ENCODE results near the gene NRXN2. TPM values are rescaled to one million over a fixed set of nuclear protein-coding genes. Genes with fewer than 3 reads are reported as not detected.
A peak's percentile ranks its signal among the peaks of the same experiment; 100 is the strongest.

NRXN2 gene
- total and polyA plus RNA-seq, 4 donors, result 0.17 to 2.8 (median 1.4) TPM

GRCh38 chr11:64591257-64592233 is 131.5 kb downstream of the NRXN2 start:
- 83% methylated on average over 36 of the region's 36 CpGs for WGBS
- Histone ChIP-seq H3K9ac (ENCODE audit: low read depth in 1 of 2, low read length in 2 of 2) (no peak overlapping the region), H3K4me3 (ENCODE audit: low read depth in 1 of 3, low read length in 3 of 3) (no peak overlapping the region), H3K36me3 (ENCODE audit: control insufficient read depth in 4 of 4, insufficient read depth in 3 of 4, low read depth in 1 of 4, low read length in 3 of 4) (no peaks in the 10 kb centered on the region), H3K9me3 (ENCODE audit: control insufficient read depth in 4 of 4, low read length in 3 of 4) (peaks cover 0 to 4% (median 2%) of the 10 kb centered on the region in 4 donors), H3K27ac (ENCODE audit: low read depth in 1 of 2, low read length in 2 of 2) (no peak overlapping the region), H3K4me1 (ENCODE audit: control insufficient read depth in 4 of 4, insufficient read depth in 4 of 4, low read length in 3 of 4) (no peaks in the 10 kb centered on the region), H3K27me3 (ENCODE audit: control insufficient read depth in 4 of 4, insufficient read depth in 4 of 4, low read length in 3 of 4) (no peaks in the 10 kb centered on the region)
- TF ChIP-seq ATF3 (IDR thresholded peaks at IDR 0.05), result no peak
- TF ChIP-seq FOXA1 (IDR thresholded peaks at IDR 0.05), result no peak
- no peak for TF ChIP-seq NR2F2 (IDR thresholded peaks at IDR 0.05)
- TF ChIP-seq TAF1 (conservative IDR thresholded peaks at IDR 0.05), result no peak
- DNase-seq (ENCODE audit: low spot score), result no peak

- Histone ChIP-seq H3K9ac (ENCODE audit: low read depth in 1 of 2, low read length in 2 of 2) (no peak within 1 kb of the TSS), H3K4me3 (ENCODE audit: low read depth in 1 of 3, low read length in 3 of 3) (no peak within 1 kb of the TSS), H3K4me1 (ENCODE audit: control insufficient read depth in 4 of 4, insufficient read depth in 4 of 4, low read length in 3 of 4) (no peaks in the 10 kb centered on the region), H3K36me3 (ENCODE audit: control insufficient read depth in 4 of 4, insufficient read depth in 3 of 4, low read depth in 1 of 4, low read length in 3 of 4) (no peaks in the 10 kb centered on the region), H3K27ac (ENCODE audit: low read depth in 1 of 2, low read length in 2 of 2) (no peak within 1 kb of the TSS), H3K27me3 (ENCODE audit: control insufficient read depth in 4 of 4, insufficient read depth in 4 of 4, low read length in 3 of 4) (no peaks in the 10 kb centered on the region), H3K9me3 (ENCODE audit: control insufficient read depth in 4 of 4, low read length in 3 of 4) (peaks cover 0 to 4% (median under 1%) of the 10 kb centered on the region in 4 donors)
- TF ChIP-seq JUND (IDR thresholded peaks at IDR 0.05) (no peak), HNF4A (conservative IDR thresholded peaks at IDR 0.05) (peak in 1 of 2 donors; percentile 25), MAX (IDR thresholded peaks at IDR 0.05) (no peak), TAF1 (conservative IDR thresholded peaks at IDR 0.05) (no peak), FOXA1 (IDR thresholded peaks at IDR 0.05) (no peak), GABPA (IDR thresholded peaks at IDR 0.05 in 1 of 2, conservative IDR thresholded peaks at IDR 0.05 in 1 of 2) (no peak), SP1 (IDR thresholded peaks at IDR 0.05) (no peak), CTCF (IDR thresholded peaks at IDR 0.05; ENCODE audit: low read depth, low read length, missing input control) (no peak)
- DNase-seq (ENCODE audit: low spot score), result no peak
- WGBS, result 61% methylated on average over 14 of the region's 14 CpGs
Observed at GRCh38 chr11:64590763-64591221, 132.2 kb downstream of the NRXN2 start, which contains the start of gene SLC22A12. TSS of gene SLC22A12 (plus strand) at chr11:64591220. CDS start at chr11:64591557, 337 bp downstream.

GRCh38 chr11:64588701-64589100 is 134.3 kb downstream of the NRXN2 start:
- no peak for DNase-seq (ENCODE audit: low spot score)
- Histone ChIP-seq H3K36me3 (ENCODE audit: control insufficient read depth in 4 of 4, insufficient read depth in 3 of 4, low read depth in 1 of 4, low read length in 3 of 4) (no peaks in the 10 kb centered on the region), H3K4me1 (ENCODE audit: control insufficient read depth in 4 of 4, insufficient read depth in 4 of 4, low read length in 3 of 4) (no peaks in the 10 kb centered on the region), H3K27me3 (ENCODE audit: control insufficient read depth in 4 of 4, insufficient read depth in 4 of 4, low read length in 3 of 4) (no peaks in the 10 kb centered on the region), H3K27ac (ENCODE audit: low read depth in 1 of 2, low read length in 2 of 2) (no peak overlapping the region), H3K9ac (ENCODE audit: low read depth in 1 of 2, low read length in 2 of 2) (no peak overlapping the region), H3K9me3 (ENCODE audit: control insufficient read depth in 4 of 4, low read length in 3 of 4) (peaks cover 0 to 4% (median under 1%) of the 10 kb centered on the region in 4 donors), H3K4me3 (ENCODE audit: low read depth in 1 of 3, low read length in 3 of 3) (no peak overlapping the region)
- 93% methylated on average over 2 of the region's 2 CpGs for WGBS
- TF ChIP-seq REST (IDR thresholded peaks at IDR 0.05) (no peak), TAF1 (conservative IDR thresholded peaks at IDR 0.05) (no peak), HNF4G (IDR thresholded peaks at IDR 0.05) (no peak), FOXA1 (IDR thresholded peaks at IDR 0.05) (no peak), ZBTB33 (IDR thresholded peaks at IDR 0.05) (no peak), RAD21 (IDR thresholded peaks at IDR 0.05) (no peak), GABPA (IDR thresholded peaks at IDR 0.05 in 1 of 2, conservative IDR thresholded peaks at IDR 0.05 in 1 of 2) (no peak), ATF3 (IDR thresholded peaks at IDR 0.05) (no peak), FOXA2 (IDR thresholded peaks at IDR 0.05) (no peak)

Measured in liver (tissue), 9 donors.